H1 (cell line): ENCODE measurements around the gene HES1. TPM values are rescaled to one million over a fixed set of nuclear protein-coding genes. Genes with fewer than 3 reads are reported as not detected.

Experiments used
- CREB1 ChIP-seq: IDR thresholded peaks from 2 replicates; pipeline ENCODE4 v1.6.1; 2012; ENCODE audit warnings: inconsistent platforms
- POLR2AphosphoS5 ChIP-seq: IDR thresholded peaks from 2 replicates; pipeline ENCODE4 v1.6.1; 2011; ENCODE audit warnings: low read depth, low read length
- TCF12 ChIP-seq: IDR thresholded peaks from 2 replicates; pipeline ENCODE4 v1.6.1; 2011; ENCODE audit warnings: low read depth, mild to moderate bottlenecking, low read length
- polyA plus RNA-seq, 7 experiments: library from polyadenylated mRNA; depleted of rRNA in 3 of 7; stranded (reverse) in 5 of 7; unstranded in 2 of 7; fragments of >200 nt in 5 of 7; fragments of 200-250 nt in 2 of 7; gene quantifications; 1 replicate in 5 of 7; 2 replicates in 1 of 7; 4 replicates in 1 of 7; pipeline versions ENCODE4 v1.2.1 to v1.2.3, GENCODE V29; 2011 to 2013; ENCODE audit warnings: missing spikeins in 2 of 7, mixed read lengths in 2 of 7
- total RNA-seq: library from RNA; stranded (reverse); fragmentation: NEBNext Ultra II Directional; extraction: Animal tissue kit (Norgen Biotek cat#: 25700); gene quantifications from 2 replicates; pipeline ENCODE4 v1.2.1, GENCODE V29; 2021

The HES1 gene
- total and polyA plus RNA-seq, 2 of the 8 experiments (the other 6 are each of a cell fraction or from before 2014, with no cell fraction given): 7.9 to 12.9 TPM

DNA sequence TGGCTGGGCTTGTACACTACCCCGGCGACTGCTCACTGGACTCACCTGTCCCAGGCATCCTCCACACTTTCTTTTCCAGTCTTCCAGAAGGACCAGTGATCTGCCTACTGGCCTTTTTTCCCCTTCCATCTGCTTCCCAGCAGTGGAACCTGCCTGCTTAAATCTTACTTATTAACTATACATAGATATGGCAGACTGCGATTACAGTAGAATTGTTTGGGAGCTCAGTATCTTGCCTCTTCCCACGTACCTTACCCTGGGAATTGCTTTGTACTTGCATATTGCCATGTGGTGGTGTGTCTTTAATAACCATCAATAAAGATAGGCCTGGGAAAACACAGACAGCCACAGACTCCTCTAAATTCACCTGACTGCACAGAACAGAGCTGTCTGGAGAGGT is 11.8 kb upstream of the HES1 start (continued):
- TF ChIP-seq TCF12 (no peak), POLR2AphosphoS5 (no peak), CREB1 (no peak)
